Cardiac fibroblast (primary cell): ENCODE measurements around the gene DTX1.
A peak's percentile ranks its signal among the peaks of the same experiment; 100 is the strongest.

Source experiments
- DNase-seq, 2 donors: peaks; one replicate each; pipeline versions ENCODE4 v3.0.0 to v3.0.0-alpha.2; 2010; ENCODE audit warnings: low read depth in 2 of 2
- H3K4me3 ChIP-seq, 2 donors: replicated peaks in 1 of 2; 1 replicate in 1 of 2; 2 replicates in 1 of 2; pipeline ENCODE4 v1.5.1; 2011; ENCODE audit warnings: low read depth in 2 of 2, low read length in 2 of 2, mild to moderate bottlenecking in 2 of 2, moderate library complexity in 1 of 2
- CTCF ChIP-seq: IDR thresholded peaks from one replicate; pipeline ENCODE4 v1.5.1; 2011; ENCODE audit warnings: low read depth, mild to moderate bottlenecking, low read length, inconsistent platforms

The DTX1 gene

GRCh38 chr12:113071135-113072112 lies 14.9 kb downstream of the DTX1 start:
- TF ChIP-seq CTCF: no peak
- no peak overlapping the region for H3K4me3 ChIP-seq
- DNase-seq: no peak

- no peak for TF ChIP-seq CTCF
- peak in 1 of 2 donors; percentile 15 for DNase-seq
- H3K4me3 ChIP-seq: no peak overlapping the region
Observed at GRCh38 chr12:113072136-113072535, 15.6 kb downstream of the DTX1 start.

DNA sequence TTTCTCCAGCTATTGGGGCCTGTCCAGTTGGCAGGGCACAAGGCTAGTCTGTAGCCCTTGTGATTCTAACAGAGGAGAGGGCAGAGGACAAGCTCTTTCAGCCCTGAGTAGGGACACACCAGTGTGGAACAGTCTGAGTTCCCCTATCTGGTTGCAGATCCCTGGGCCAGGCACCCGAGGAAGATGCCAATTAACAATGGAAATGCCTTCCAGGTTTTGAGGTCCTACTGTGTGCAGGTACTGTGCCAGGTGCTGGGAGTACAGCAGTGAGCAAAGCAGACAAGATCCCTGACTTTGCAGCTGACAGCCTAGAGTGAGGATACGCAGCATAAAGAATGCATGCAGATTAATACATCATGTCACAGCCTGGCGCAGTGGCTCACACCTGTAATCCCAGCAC lies 17.1 kb downstream of the DTX1 start:
- H3K4me3 ChIP-seq: no peak overlapping the region
- DNase-seq: no peak
- TF ChIP-seq CTCF: no peak

DNA sequence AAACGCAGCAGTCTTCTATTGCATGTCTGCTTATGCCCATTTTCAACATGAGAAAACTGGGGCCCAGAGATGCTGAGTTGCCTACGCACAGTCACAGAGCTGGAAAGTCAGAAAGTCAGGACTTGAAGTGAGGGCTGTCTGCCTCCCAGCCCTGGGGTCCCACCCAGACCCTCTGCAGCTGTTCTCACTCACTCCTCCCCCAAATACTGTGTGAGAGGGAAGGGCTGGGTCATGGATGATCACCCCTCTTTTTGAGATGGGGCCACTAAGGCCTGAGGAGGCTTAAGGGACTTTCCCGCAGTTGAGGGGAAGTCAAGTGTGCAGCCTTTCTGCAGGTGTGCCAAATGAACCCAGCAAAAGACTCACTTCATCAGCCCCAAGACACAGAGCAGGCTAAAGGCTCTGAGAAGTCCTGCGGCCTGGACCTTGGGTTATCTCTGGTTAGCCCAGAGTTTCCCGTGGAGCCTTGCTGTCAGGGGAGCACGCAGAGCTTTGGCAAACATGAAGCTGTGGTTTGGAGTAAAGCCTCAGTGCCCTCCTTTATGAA lies 18.7 kb downstream of the DTX1 start:
- no peak for DNase-seq
- no peak for TF ChIP-seq CTCF
- no peak overlapping the region for H3K4me3 ChIP-seq

DNA sequence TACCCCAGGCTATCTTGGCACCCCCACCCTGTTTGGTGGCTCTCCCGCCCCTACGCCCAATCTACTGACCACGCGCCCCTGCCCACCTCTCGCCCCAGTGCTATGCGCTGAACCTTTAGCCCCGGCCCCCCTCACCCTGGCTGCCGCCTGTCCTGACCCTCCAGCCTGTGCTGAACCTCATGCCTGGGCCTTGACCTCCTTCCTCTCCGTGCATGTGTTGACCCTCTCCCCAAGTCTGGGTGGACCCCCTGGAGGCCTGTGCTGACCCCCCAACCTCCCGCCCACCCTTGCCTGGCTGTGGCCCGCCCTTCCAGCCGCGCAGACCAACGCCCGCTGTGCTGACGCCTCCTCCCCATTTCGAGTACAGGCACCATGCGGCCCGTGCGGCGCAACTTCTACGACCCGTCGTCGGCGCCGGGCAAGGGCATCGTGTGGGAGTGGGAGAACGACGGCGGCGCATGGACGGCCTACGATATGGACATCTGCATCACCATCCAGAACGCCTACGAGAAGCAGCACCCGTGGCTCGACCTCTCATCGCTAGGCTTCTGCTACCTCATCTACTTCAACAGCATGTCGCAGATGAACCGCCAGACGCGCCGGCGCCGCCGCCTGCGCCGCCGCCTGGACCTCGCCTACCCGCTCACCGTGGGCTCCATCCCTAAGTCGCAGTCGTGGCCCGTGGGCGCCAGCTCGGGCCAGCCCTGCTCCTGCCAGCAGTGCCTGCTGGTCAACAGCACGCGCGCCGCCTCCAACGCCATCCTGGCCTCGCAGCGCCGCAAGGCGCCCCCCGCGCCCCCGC lies 20.7 kb downstream of the DTX1 start:
- no peak overlapping the region for H3K4me3 ChIP-seq
- no peak for TF ChIP-seq CTCF
- DNase-seq: no peak

- no peak for TF ChIP-seq CTCF
- H3K4me3 ChIP-seq: no peak overlapping the region
- DNase-seq: no peak
Observed at GRCh38 chr12:113077859-113078255, 21.3 kb downstream of the DTX1 start.
